ENCODE results near the gene SLC25A21.

DNA sequence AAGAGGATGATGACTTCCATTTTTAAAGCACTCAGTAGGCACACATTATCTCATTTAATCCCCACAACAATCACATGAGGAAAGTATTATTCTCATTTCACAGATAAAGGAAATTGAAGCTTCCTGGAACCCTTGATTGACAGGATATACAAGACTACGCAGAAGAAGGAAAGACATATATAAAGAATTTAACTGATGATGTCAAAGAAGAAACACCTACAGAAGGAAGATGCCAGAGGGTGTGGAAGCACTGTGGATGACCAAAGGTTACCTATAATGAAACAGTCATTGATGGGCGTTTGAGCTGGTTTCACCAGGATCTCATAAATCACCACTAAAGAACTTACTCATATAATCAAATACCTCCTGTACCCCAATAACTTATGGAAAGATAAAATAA, 197.4 kb downstream of the SLC25A21 start:
- TF ChIP-seq, protein P1, sequence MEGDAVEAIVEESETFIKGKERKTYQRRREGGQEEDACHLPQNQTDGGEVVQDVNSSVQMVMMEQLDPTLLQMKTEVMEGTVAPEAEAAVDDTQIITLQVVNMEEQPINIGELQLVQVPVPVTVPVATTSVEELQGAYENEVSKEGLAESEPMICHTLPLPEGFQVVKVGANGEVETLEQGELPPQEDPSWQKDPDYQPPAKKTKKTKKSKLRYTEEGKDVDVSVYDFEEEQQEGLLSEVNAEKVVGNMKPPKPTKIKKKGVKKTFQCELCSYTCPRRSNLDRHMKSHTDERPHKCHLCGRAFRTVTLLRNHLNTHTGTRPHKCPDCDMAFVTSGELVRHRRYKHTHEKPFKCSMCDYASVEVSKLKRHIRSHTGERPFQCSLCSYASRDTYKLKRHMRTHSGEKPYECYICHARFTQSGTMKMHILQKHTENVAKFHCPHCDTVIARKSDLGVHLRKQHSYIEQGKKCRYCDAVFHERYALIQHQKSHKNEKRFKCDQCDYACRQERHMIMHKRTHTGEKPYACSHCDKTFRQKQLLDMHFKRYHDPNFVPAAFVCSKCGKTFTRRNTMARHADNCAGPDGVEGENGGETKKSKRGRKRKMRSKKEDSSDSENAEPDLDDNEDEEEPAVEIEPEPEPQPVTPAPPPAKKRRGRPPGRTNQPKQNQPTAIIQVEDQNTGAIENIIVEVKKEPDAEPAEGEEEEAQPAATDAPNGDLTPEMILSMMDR (IDR thresholded peaks at IDR 0.05): no peak
- no peak for TF ChIP-seq POLR2A (IDR thresholded peaks at IDR 0.05)

Measured in ovary (tissue), 3 donors.